PC-9 (cell line): ENCODE results near the gene SRSF4.

ENCODE experiments used
- EZH2 ChIP-seq: fragments of 200-600 bp; sonication (generic); IDR thresholded peaks from 2 replicates; pipeline ENCODE4 v1.8.0; 2017; ENCODE audit warnings: antibody characterized with exemption, low read depth
- TF ChIP-seq, protein P1 (sequence below): fragments of 200-600 bp; sonication (generic); conservative IDR thresholded peaks from 2 replicates; pipeline ENCODE4 v1.6.1; 2017; ENCODE audit warnings: mixed run types, antibody characterized with exemption, mild to moderate bottlenecking, moderate library complexity

- TF ChIP-seq, protein P1, sequence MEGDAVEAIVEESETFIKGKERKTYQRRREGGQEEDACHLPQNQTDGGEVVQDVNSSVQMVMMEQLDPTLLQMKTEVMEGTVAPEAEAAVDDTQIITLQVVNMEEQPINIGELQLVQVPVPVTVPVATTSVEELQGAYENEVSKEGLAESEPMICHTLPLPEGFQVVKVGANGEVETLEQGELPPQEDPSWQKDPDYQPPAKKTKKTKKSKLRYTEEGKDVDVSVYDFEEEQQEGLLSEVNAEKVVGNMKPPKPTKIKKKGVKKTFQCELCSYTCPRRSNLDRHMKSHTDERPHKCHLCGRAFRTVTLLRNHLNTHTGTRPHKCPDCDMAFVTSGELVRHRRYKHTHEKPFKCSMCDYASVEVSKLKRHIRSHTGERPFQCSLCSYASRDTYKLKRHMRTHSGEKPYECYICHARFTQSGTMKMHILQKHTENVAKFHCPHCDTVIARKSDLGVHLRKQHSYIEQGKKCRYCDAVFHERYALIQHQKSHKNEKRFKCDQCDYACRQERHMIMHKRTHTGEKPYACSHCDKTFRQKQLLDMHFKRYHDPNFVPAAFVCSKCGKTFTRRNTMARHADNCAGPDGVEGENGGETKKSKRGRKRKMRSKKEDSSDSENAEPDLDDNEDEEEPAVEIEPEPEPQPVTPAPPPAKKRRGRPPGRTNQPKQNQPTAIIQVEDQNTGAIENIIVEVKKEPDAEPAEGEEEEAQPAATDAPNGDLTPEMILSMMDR, result no peak
- TF ChIP-seq EZH2, result no peak
Measured at GRCh38 chr1:29128739-29129138, 53.0 kb downstream of the SRSF4 start.
